WERI-Rb-1 (cell line): ENCODE data around the gene ARHGAP27.

Experiments used
- DNase-seq: peaks from one replicate; pipeline ENCODE4 v3.0.0-alpha.2; 2020
- H3K27ac ChIP-seq: fragments of 250-450 bp; sonication (Bioruptor Pico); 2 replicates; pipeline ENCODE4 v1.5.1; 2020; ENCODE audit warnings: mild to moderate bottlenecking, moderate library complexity
- H3K27me3 ChIP-seq: fragments of 250-450 bp; sonication (Bioruptor Pico); 2 replicates; pipeline ENCODE4 v1.5.1; 2021; ENCODE audit warnings: mild to moderate bottlenecking, low read depth, moderate library complexity; ENCODE audit not compliant: insufficient read depth, severe bottlenecking
- H3K36me3 ChIP-seq: fragments of 250-450 bp; sonication (Bioruptor Pico); 2 replicates; pipeline ENCODE4 v1.5.1; 2020; ENCODE audit warnings: mild to moderate bottlenecking, moderate library complexity
- H3K4me3 ChIP-seq: 2 replicates; pipeline ENCODE4 v1.5.1; 2011; ENCODE audit warnings: low read depth, mild to moderate bottlenecking, control low read depth, low read length
- H3K9me3 ChIP-seq: fragments of 250-450 bp; sonication (Bioruptor Pico); 2 replicates; pipeline ENCODE4 v1.5.1; 2021; ENCODE audit warnings: mild to moderate bottlenecking, moderate library complexity; ENCODE audit not compliant: severe bottlenecking
- CTCF ChIP-seq: IDR thresholded peaks from 2 replicates; pipeline ENCODE4 v1.5.1; 2011; ENCODE audit warnings: low read depth, mild to moderate bottlenecking, control low read depth, inconsistent platforms, low read length

Gene ARHGAP27

GRCh38 chr17:45428931-45429338 is 3.7 kb downstream of the ARHGAP27 start:
- H3K4me3 ChIP-seq, result peak overlapping the region; percentile 18
- DNase-seq, result no peak
- no peaks in the 10 kb centered on the region for H3K9me3 ChIP-seq
- no peak for TF ChIP-seq CTCF
- no peaks in the 10 kb centered on the region for H3K36me3 ChIP-seq
- H3K27ac ChIP-seq, result no peak overlapping the region
- H3K27me3 ChIP-seq, result peaks cover 37% of the 10 kb centered on the region

GRCh38 chr17:45428050-45428617 is 4.5 kb downstream of the ARHGAP27 start:
- H3K36me3 ChIP-seq, result no peaks in the 10 kb centered on the region
- peak; percentile 98 for TF ChIP-seq CTCF
- no peaks in the 10 kb centered on the region for H3K9me3 ChIP-seq
- peak overlapping the region; percentile 14 for H3K4me3 ChIP-seq
- H3K27me3 ChIP-seq, result peaks cover 37% of the 10 kb centered on the region
- peak; percentile 96 for DNase-seq
- H3K27ac ChIP-seq, result no peak overlapping the region

GRCh38 chr17:45427181-45427835 is 5.4 kb downstream of the ARHGAP27 start:
- Histone ChIP-seq H3K9me3 (no peaks in the 10 kb centered on the region), H3K36me3 (no peaks in the 10 kb centered on the region), H3K4me3 (no peak overlapping the region), H3K27me3 (peaks cover 35% of the 10 kb centered on the region), H3K27ac (no peak overlapping the region)
- DNase-seq, result no peak
- TF ChIP-seq CTCF, result no peak

GRCh38 chr17:45426561-45426960 is 6.1 kb downstream of the ARHGAP27 start:
- no peak for DNase-seq
- no peak for TF ChIP-seq CTCF
- Histone ChIP-seq H3K9me3 (no peaks in the 10 kb centered on the region), H3K36me3 (no peaks in the 10 kb centered on the region), H3K27ac (no peak overlapping the region), H3K4me3 (no peak overlapping the region), H3K27me3 (peaks cover 31% of the 10 kb centered on the region)

GRCh38 chr17:45425984-45426413 is 6.7 kb downstream of the ARHGAP27 start:
- no peaks in the 10 kb centered on the region for H3K36me3 ChIP-seq
- no peaks in the 10 kb centered on the region for H3K9me3 ChIP-seq
- DNase-seq, result no peak
- no peak for TF ChIP-seq CTCF
- H3K4me3 ChIP-seq, result no peak overlapping the region
- H3K27me3 ChIP-seq, result peaks cover 25% of the 10 kb centered on the region
- no peak overlapping the region for H3K27ac ChIP-seq
